Measurements from ENCODE around the gene NEK9.

The NEK9 gene

DNA sequence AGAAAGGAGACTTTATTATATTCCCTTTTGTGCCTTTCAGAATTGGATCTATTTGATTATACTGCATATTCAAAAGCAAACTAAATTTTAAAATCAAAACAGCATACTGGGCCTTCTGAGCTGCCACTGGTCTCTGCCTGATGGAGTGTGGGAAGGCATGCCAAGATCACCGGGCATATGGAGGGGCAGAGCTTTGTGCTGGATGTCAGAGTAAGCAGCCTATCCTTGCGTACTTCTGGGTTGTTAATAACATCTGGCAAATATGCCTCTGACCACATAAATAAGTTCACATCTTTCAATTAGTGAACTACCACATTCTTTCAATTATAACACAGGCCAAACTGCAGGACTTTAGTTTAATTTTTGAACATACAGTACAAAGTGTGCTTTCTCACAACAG lies 93.9 kb downstream of the NEK9 start:
- TF ChIP-seq, protein P1, sequence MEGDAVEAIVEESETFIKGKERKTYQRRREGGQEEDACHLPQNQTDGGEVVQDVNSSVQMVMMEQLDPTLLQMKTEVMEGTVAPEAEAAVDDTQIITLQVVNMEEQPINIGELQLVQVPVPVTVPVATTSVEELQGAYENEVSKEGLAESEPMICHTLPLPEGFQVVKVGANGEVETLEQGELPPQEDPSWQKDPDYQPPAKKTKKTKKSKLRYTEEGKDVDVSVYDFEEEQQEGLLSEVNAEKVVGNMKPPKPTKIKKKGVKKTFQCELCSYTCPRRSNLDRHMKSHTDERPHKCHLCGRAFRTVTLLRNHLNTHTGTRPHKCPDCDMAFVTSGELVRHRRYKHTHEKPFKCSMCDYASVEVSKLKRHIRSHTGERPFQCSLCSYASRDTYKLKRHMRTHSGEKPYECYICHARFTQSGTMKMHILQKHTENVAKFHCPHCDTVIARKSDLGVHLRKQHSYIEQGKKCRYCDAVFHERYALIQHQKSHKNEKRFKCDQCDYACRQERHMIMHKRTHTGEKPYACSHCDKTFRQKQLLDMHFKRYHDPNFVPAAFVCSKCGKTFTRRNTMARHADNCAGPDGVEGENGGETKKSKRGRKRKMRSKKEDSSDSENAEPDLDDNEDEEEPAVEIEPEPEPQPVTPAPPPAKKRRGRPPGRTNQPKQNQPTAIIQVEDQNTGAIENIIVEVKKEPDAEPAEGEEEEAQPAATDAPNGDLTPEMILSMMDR (IDR thresholded peaks at IDR 0.05; ENCODE audit: low read depth, low read length, missing control alignments), result no peak
- no peak for DNase-seq (ENCODE audit: low read depth)
- H3K4me3 ChIP-seq (ENCODE audit: low read depth, low read length), result no peak overlapping the region

DNA sequence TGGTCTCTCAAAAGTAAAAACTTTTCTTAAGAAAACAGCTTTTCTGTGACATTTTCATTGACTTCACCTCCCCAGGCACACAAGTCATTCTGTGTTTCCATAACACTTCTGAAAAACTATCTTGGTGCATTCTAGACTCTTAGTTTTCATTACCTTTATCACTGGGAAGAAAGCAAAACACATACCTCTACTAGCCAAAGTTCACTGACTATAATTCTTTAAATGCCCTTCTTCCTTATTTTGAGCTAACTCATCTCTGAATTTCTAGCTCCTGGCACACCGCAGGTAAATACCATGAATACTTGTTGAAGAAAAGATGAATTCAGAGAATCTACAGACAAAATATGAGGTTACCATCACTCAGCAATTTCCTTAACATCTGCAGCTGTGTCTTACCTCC lies 96.7 kb downstream of the NEK9 start:
- TF ChIP-seq, protein P1 (IDR thresholded peaks at IDR 0.05; ENCODE audit: low read depth, low read length, missing control alignments), result no peak
- H3K4me3 ChIP-seq (ENCODE audit: low read depth, low read length), result no peak overlapping the region
- DNase-seq (ENCODE audit: low read depth), result no peak

Data from GM12864 (cell line).